Fibroblast of lung (primary cell): ENCODE results near the gene MEF2A. TPM values are rescaled to one million over a fixed set of nuclear protein-coding genes. Genes with fewer than 3 reads are reported as not detected.

Experiments used
- DNase-seq, 2 donors: peaks; one replicate each; pipeline versions ENCODE4 v3.0.0 to v3.0.0-alpha.2; 2010; ENCODE audit warnings: low read depth in 2 of 2
- H2AFZ ChIP-seq: 2 replicates; pipeline ENCODE4 v1.5.1; 2012; ENCODE audit warnings: low read length, control low read depth, inconsistent platforms
- H3K27ac ChIP-seq: 2 replicates; pipeline ENCODE4 v1.5.1; 2011; ENCODE audit warnings: low read length, control low read depth; ENCODE audit not compliant: insufficient read depth
- H3K27me3 ChIP-seq: 2 replicates; pipeline ENCODE4 v1.5.1; 2011; ENCODE audit warnings: mild to moderate bottlenecking, low read length; ENCODE audit not compliant: control insufficient read depth, insufficient read depth
- H3K36me3 ChIP-seq: 2 replicates; pipeline ENCODE4 v1.5.1; 2011; ENCODE audit warnings: low read length; ENCODE audit not compliant: control insufficient read depth, insufficient read depth
- H3K4me1 ChIP-seq: 2 replicates; pipeline ENCODE4 v1.5.1; 2011; ENCODE audit warnings: low read length; ENCODE audit not compliant: control insufficient read depth, insufficient read depth; ENCODE audit errors: extremely low read depth
- H3K4me2 ChIP-seq: 2 replicates; pipeline ENCODE4 v1.5.1; 2011; ENCODE audit warnings: low read length, control low read depth; ENCODE audit not compliant: insufficient read depth; ENCODE audit errors: extremely low read depth
- H3K4me3 ChIP-seq, 4 experiments: fragments of 200-600 bp in 1 of 4; sonication (generic) in 1 of 4; replicated peaks in 1 of 4; 2 replicates each; pipeline ENCODE4 v1.5.1; 2011 to 2016; ENCODE audit warnings: low read length in 4 of 4, low read depth in 3 of 4, mild to moderate bottlenecking in 3 of 4, control low read depth in 2 of 4, inconsistent platforms in 1 of 4, mixed read lengths in 1 of 4; ENCODE audit not compliant: insufficient read depth in 1 of 4; ENCODE audit errors: control extremely low read depth in 1 of 4
- H3K79me2 ChIP-seq: 2 replicates; pipeline ENCODE4 v1.5.1; 2012; ENCODE audit warnings: mild to moderate bottlenecking, low read length, inconsistent platforms; ENCODE audit not compliant: control insufficient read depth, insufficient read depth
- H3K9ac ChIP-seq: 2 replicates; pipeline ENCODE4 v1.5.1; 2011; ENCODE audit warnings: mild to moderate bottlenecking, low read length, control low read depth; ENCODE audit not compliant: insufficient read depth
- H3K9me3 ChIP-seq: 2 replicates; pipeline ENCODE4 v1.5.1; 2012; ENCODE audit warnings: low read depth, low read length; ENCODE audit not compliant: control insufficient read depth, insufficient read depth
- H4K20me1 ChIP-seq: 2 replicates; pipeline ENCODE4 v1.5.1; 2011; ENCODE audit warnings: low read length; ENCODE audit not compliant: control insufficient read depth, insufficient read depth; ENCODE audit errors: extremely low read depth
- EZH2 ChIP-seq: IDR thresholded peaks from 2 replicates; pipeline ENCODE4 v1.5.1; 2012; ENCODE audit warnings: low read length, control low read depth, mild to moderate bottlenecking; ENCODE audit errors: missing control alignments
- polyA plus RNA-seq, 2 donors: library from polyadenylated mRNA; depleted of rRNA in 1 of 2; stranded (reverse) in 1 of 2; unstranded in 1 of 2; fragments of >200 nt; gene quantifications; 2 replicates each; pipeline ENCODE4 v1.2.1, GENCODE V29; 2011 to 2012; ENCODE audit warnings: missing spikeins in 1 of 2
- total RNA-seq: library from RNA; depleted of rRNA; stranded (reverse); fragments of >200 nt; gene quantifications from 2 replicates; pipeline ENCODE4 v1.2.1, GENCODE V29; 2014
- TF ChIP-seq, protein P1 (sequence below), 2 donors: IDR thresholded peaks in 1 of 2; conservative IDR thresholded peaks in 1 of 2; 1 replicate in 1 of 2; 2 replicates in 1 of 2; pipeline ENCODE4 v1.5.1; 2011 to 2012; ENCODE audit warnings: low read length in 2 of 2, control low read depth in 1 of 2, inconsistent platforms in 1 of 2, low read depth in 1 of 2, mild to moderate bottlenecking in 1 of 2

MEF2A gene
- total and polyA plus RNA-seq, 2 donors (not counting 1 experiment from before 2014, with no cell fraction given): 24.6 to 40.4 TPM

DNA sequence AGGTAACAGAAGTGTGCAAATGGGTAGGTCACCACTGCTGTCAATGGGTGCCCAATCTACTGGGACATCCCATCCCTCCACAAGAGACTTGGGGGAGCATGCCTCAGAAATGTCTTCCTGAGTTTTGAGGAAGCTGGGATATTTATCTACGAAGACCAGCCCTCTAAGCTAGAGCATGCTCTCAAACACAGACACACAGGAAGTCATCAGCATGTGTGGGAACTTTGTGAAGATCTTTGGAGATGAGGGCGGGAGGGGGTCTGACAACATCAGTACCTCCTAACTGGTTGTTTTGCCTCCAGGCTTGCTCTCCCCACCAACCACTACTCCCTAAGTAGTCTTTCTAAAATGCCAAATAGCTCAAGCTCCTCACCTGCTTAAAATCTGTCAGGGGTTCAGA, 3.5 kb upstream of the MEF2A start:
- Histone ChIP-seq H3K4me2 (no peak overlapping the region), H2AFZ (no peak overlapping the region), H3K4me1 (peaks cover 3% of the 10 kb centered on the region), H3K27ac (no peak overlapping the region), H3K79me2 (peaks cover 9% of the 10 kb centered on the region), H3K9me3 (no peaks in the 10 kb centered on the region), H3K27me3 (peaks cover 6% of the 10 kb centered on the region), H3K9ac (no peak overlapping the region), H3K4me3 (no peak overlapping the region), H3K36me3 (no peaks in the 10 kb centered on the region), H4K20me1 (no peaks in the 10 kb centered on the region)
- TF ChIP-seq EZH2: no peak
- TF ChIP-seq, protein P1, sequence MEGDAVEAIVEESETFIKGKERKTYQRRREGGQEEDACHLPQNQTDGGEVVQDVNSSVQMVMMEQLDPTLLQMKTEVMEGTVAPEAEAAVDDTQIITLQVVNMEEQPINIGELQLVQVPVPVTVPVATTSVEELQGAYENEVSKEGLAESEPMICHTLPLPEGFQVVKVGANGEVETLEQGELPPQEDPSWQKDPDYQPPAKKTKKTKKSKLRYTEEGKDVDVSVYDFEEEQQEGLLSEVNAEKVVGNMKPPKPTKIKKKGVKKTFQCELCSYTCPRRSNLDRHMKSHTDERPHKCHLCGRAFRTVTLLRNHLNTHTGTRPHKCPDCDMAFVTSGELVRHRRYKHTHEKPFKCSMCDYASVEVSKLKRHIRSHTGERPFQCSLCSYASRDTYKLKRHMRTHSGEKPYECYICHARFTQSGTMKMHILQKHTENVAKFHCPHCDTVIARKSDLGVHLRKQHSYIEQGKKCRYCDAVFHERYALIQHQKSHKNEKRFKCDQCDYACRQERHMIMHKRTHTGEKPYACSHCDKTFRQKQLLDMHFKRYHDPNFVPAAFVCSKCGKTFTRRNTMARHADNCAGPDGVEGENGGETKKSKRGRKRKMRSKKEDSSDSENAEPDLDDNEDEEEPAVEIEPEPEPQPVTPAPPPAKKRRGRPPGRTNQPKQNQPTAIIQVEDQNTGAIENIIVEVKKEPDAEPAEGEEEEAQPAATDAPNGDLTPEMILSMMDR (conservative IDR thresholded peaks at IDR 0.05 in 1 of 2, IDR thresholded peaks at IDR 0.05 in 1 of 2; ENCODE audit: low read depth in 1 of 2, low read length in 2 of 2): no peak
- DNase-seq: no peak

DNA sequence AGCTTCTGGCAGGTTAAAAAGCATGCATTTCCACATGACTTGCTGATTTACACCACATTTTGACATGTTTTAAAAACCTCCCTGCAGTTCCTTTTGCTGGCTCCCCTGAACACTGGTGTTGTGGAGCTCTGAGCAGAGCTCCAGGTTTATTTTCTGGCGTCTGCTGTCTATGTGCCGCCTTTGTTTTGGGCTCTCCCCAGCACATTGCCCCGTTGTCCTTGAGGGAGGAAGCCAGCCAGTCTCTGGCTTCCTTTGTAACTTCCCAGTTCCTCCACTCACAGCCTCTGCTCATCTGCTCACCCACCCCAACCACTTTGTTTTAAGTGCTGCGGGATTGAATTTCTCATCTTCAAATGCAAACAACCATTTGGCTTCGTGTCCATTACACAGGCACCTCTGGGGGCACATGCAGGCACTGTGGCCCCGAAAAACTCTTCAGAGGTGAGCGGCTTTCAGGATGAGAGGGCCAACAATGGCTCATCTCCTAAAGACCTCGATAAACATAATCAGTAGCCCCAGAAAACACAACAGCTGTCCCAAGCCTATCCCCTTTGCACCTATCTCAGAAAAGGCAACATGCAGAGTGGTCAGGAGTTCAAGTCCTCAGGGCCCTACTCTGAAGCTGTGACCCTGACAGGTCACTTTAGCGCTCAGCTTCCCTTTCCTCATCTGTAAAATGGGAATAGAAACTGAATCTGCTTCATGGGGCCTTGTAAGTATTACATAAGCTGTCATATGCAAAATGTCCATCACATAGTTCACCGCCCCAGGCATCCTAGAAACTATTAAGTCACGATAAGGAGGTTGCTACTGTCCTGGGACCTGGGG, 1.3 kb upstream of the MEF2A start:
- Histone ChIP-seq H2AFZ (peak overlapping the region; percentile 8), H3K4me3 (peak overlapping the region in 1 of 4 experiments; percentile 35), H3K79me2 (peaks cover 30% of the 10 kb centered on the region), H3K4me2 (peak overlapping the region; percentile 27), H4K20me1 (peaks cover 2% of the 10 kb centered on the region), H3K27ac (no peak overlapping the region), H3K9ac (no peak overlapping the region), H3K36me3 (no peaks in the 10 kb centered on the region), H3K27me3 (peaks cover 6% of the 10 kb centered on the region), H3K4me1 (peaks cover 6% of the 10 kb centered on the region), H3K9me3 (no peaks in the 10 kb centered on the region)
- no peak for TF ChIP-seq EZH2
- TF ChIP-seq, protein P1 (conservative IDR thresholded peaks at IDR 0.05 in 1 of 2, IDR thresholded peaks at IDR 0.05 in 1 of 2; ENCODE audit: low read depth in 1 of 2, low read length in 2 of 2): no peak
- DNase-seq: peak; percentile 27 to 78

DNA sequence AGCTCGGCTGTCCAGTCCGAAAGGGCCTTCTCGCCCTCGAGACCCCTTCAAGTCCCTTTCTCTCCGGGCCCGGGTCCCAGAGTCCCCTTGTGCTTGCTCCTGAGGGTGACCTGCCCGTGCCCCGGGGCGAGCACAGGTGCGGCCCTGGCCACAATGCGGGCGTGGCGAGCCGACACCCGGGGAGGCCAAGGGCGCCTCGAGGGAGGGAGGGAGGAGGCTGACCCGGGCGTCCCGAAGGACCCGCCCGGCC, 810 bp upstream of the MEF2A start:
- DNase-seq: no peak
- peak overlapping the region in 1 of 4 experiments; percentile 35 for H3K4me3 ChIP-seq
- peaks cover 6% of the 10 kb centered on the region for H3K4me1 ChIP-seq
- no peak overlapping the region for H2AFZ ChIP-seq
- no peak overlapping the region for H3K27ac ChIP-seq
- H3K4me2 ChIP-seq: peak overlapping the region; percentile 27
- no peaks in the 10 kb centered on the region for H3K9me3 ChIP-seq
- peaks cover 32% of the 10 kb centered on the region for H3K79me2 ChIP-seq
- H3K9ac ChIP-seq: no peak overlapping the region
- H3K27me3 ChIP-seq: peaks cover 6% of the 10 kb centered on the region
- peaks cover 2% of the 10 kb centered on the region for H4K20me1 ChIP-seq
- no peaks in the 10 kb centered on the region for H3K36me3 ChIP-seq
- TF ChIP-seq EZH2: no peak
